NK-92 treated with Interleukin-12 subunit alpha and Interleukin-12 subunit beta, amount 100 ng/mL, for 24 hours (cell line): ENCODE measurements around the gene ZNF729.
"Not testable (repeated sequence)": the region's sequence is repeated elsewhere in the genome, so short reads cannot be mapped to it uniquely, and the experiment has no call there.

Experiments used
- DNase-seq: peaks from one replicate; lab custom pipeline; 2025; lab: John Stamatoyannopoulos, UW

ZNF729 gene

DNA sequence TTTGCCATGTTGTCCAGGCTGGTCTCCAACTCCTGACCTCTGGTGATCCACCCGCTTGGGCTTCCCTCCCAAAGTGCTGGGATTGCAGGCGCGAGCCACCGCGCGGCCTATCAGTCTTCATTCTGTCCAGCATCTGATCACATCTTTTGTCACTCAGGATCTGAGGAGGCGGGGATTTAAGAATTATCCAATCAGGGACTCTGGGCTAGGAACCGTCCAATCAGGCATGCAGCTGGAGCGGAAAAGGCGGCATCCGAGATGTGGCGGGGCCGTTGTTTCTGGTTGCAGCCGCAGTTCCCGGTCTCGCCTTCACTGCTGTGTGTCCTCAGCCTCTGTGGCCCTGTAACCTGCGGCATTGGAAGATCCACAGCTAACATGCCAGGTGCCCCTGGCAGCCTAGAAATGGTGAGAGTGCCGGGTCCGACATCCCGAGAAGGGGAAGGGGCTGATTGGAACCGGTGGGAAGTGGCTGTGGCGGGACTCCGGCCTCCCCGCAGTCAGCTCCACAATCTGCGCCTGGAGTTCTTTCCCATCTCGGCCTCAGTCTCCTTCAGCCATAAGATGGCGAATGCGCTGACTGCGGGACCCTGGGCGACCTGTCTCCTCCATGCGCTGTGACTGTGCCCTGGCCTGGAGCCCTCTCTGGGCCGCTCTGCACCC lies at the start of gene ZNF729:
Gene ZNF729 (plus strand): TSS at position 291 of the 660 bp plus-strand sequence. CDS start 85 bp downstream, at position 376.
- no peak for DNase-seq

DNA sequence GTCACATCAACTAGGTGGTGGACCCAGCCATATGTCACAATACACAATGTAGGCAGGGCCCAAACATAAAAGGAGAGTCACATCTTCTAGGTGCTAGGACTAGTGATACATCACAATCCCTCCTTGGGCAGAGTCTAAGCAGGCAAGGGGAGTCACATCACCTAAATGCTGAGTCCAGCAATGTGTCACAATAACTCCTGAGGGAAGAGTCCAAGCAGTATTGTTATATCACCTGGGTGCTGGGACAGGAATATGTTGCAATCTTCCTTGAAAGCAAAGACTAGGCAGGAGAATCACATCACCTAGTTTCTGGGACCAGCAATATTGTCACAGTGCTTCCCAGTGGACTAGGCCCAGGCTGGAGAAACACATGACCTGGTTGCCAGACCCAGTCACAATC lies 29.4 kb upstream of the ZNF729 start:
- DNase-seq, result no peak

DNA sequence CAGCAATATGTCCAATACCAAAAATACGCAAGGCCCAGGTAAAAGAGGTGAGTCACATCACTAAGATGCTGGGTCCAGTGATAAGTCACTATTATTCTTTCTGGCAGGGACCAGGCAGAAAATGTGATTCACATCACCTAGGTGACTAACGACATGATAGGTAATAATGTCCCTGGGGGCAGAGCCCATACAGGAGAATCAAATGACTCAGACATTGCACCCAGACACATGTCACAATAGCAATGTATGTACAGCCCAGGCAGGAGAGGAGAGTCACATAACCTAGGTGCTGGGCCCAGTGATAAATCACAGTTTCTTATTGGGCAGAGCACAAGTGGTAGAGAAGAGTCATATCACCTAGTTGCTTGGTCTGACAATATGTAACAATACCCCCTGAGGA lies 28.9 kb upstream of the ZNF729 start:
- no peak for DNase-seq

DNA sequence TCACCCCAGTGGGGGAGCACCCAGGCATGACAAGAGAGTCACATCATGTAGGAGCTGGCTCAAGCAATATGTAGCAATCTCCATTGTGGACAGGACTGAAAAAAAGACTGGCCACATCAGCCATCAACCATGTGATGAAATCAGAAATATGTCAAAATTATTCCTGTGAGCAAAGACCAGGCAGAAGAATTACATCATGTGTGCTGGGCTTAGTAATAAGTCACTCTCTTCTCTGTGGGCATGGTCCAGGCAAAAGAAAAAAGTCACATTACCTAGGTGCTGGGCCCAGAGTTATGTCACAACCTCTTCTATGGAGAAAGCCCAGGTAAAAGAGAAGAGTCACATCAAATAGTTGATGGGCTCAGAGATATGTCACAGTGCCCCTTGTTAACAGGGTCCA lies 28.3 kb upstream of the ZNF729 start:
- DNase-seq, result no peak

DNA sequence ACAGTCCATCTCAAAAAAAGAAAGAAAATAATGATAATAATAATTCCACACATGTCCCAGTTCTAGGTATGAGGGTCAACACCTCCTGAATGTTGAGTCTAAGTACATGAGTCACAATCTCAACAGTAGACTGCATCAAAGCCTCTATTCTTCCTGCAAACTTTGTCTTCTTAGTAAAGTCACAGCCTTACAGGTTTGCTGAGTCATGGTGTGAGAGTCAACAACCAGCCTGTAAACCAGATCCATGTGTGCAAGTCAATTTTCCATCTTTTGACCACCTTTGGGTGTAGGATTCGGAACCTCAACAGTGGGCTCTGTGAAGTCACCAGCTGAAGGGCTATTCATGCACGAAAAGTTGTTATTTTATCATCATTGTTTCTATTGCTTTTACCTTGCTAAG lies 25.7 kb upstream of the ZNF729 start:
- DNase-seq, result no peak

DNA sequence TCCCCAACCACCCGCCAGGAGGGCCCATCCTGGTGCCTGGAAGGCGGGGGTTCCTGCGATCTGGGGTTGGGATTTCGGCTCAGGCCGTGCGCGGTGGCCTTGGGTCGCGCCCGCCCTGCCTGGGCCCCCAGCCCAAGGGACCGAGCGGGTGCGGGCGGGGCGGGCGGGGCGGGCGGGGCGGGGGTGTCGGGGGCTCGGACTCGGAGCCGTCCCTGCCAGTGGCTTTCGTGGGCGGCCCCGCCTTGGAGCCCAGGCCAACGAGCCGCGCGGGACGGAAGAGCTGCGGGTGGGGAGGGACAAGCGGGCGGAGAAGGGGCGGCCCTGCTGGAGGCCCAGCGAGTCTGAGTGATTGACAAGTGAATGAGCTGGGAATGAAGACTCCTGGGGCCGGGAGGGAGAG lies 24.6 kb upstream of the ZNF729 start:
- no peak for DNase-seq

DNA sequence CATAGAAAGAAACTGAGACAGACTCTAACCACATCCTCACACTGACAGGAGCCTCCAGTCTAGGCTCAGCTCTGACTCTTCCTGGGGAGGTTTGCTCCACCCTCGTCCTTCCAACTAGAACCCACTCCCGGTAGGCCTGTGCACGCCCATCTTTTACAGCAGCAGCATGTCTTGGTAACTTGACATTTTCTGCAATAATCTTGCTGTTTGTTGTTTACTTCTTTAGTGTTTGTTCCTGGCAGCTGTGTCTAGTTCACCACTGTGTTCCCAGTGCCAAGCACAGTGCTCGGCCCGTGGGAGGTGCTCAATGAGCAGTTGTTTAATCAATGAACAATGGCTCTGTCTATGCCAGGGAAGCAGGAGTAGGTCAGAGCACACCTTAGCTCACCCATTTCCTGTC lies 23.1 kb upstream of the ZNF729 start:
- no peak for DNase-seq

DNA sequence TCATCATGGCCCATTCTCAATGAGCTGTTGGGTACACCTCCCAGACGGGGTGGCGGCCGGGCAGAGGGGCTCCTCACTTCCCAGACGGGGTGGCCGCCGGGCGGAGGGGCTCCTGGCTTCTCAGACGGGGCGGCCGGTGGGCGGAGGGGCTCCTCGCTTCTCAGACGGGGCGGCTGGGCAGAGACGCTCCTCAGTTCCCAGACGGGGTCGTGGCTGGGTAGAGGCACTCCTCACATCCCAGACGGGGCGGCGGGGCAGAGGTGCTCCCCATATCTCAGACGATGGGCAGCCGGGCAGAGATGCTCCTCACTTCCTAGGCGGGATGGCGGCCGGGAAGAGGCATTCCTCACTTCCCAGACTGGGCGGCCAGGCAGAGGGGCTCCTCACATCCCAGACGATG lies 35.3 kb downstream of the ZNF729 start:
- not testable (repeated sequence) for DNase-seq

DNA sequence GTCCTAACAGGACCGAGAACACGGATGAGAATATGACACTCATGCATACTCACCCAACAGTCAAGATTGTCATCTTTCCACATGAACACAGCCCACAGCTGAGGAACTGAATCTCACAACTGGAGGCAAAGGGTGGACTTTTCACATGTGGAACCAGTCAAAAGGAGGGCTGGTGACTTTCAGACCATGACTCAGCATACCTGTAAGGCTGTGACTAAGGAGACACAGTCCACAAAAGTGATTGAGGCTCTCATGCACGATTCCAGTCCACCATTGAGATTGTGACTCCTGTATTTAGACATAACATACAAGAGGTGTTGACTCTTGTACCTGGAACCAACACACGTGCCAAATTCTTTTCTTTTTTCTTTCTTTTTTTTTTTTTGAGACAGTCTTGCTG lies 40.0 kb downstream of the ZNF729 start:
- no peak for DNase-seq

DNA sequence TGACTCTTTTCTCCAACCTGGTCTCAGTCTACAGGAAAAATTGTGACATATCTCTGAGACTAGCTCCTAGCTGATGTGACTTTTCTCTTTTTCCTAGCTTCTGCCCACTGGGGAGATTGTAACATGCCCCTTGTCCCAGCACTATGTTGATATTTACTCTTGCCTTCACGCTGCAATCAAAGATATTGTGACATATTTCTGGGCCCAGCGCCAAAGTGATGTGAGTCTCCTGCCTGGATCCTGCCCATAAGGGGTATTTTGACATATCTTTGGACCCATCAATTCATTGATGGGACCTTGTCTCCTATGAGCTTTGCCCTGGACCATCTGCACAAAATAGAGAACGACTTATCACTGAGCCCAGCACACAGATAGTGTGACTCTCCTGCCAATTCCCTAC lies 41.1 kb downstream of the ZNF729 start:
- DNase-seq, result no peak

DNA sequence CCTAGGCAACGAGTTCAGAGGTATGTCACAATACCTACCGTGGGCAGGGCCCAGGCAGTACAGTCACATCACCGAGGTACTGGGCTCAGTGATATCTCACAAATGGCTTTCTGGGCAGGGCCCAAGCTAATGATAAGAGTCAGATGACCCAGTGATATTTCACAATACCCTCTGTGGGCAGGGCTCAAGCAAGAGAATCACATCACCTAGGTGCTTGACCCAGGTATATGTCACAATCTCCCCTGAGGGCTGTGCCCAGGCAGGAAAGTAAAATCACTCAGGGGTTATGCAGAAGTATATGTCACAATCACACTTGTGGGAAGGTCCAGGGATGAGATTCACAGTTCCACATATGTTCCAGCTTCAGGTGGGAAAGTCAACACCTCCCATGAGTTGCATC lies 45.3 kb downstream of the ZNF729 start:
- DNase-seq, result no peak

DNA sequence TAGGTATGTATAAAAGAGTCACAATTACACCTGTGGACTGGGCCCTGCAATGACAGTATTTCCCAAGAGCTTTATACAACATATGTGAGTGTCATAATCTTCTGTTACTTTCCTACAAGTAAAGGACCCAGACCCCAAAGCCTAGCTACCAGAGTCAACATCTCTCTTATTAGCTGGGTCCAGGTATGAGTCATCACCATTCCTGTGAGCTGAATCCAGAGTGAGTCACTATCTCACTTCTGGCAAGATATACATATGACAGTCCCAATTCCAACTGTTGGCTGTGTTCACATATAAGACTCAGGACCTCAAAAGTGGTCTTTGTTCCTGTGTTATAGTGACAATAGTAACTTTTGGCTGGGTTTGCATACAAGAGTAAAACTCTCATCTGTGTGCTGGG lies 46.7 kb downstream of the ZNF729 start:
- no peak for DNase-seq

DNA sequence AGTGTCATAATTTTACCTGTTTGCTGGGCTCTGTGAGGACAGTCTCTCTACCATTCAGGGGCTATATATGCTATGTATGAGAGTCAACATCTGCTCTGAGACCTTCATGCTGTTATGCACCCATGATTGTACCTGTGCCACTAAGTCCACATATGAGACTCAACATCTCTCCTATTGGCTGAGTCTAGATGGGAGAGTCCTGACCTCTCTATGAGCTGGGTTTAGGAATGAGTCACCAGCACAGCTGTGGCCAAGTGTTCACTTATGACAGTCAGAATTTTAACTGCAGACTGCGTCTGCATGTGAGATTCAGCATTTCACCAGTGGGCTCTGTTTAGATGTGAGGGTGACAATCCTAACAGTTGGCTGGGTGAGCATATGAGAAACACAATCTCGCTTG lies 49.5 kb downstream of the ZNF729 start:
- no peak for DNase-seq

DNA sequence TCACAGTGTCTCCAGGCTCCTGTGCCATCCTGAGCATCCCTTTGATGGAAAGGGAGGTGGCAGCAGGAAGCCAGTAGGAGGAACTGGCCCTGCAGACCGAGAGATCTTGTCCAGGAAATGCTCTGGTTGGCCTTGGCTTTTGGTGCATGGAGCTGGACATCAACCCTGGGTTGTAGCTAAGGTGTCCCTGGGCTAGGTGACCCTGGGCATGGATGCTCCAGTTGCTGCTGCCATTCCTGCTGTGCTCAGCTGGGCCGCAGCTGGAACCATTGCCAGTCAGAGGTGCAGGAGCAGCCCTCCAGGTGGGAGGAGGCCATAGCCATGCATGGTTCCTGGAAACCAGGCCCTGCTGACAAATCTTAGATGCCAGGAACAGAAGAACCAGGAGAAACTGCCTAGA lies 68.4 kb downstream of the ZNF729 start:
- DNase-seq, result no peak
